Measurements from ENCODE around the gene SMOC2. TPM values are rescaled to one million over a fixed set of nuclear protein-coding genes. Genes with fewer than 3 reads are reported as not detected.

Gene SMOC2
- polyA plus RNA-seq, 1 experiment: not detected

GRCh38 chr6:168411793-168412192 is 29.2 kb upstream of the SMOC2 start:
- POLR2A ChIA-PET: no interaction called here
- TF ChIP-seq CTCF (IDR thresholded peaks at IDR 0.05; ENCODE audit: low read depth, low read length): no peak
- CTCF ChIA-PET: no interaction called here
- Histone ChIP-seq H3K4me3 (ENCODE audit: low read depth, low read length) (no peak overlapping the region), H3K9me3 (ENCODE audit: control insufficient read depth, insufficient read depth, low read length) (peaks cover 84% of the 10 kb centered on the region), H3K27me3 (ENCODE audit: control insufficient read depth, insufficient read depth, low read length) (no peaks in the 10 kb centered on the region), H3K27ac (ENCODE audit: low read depth, low read length) (no peak overlapping the region)
- no peak for DNase-seq (ENCODE audit: low read depth, low spot score)

- Histone ChIP-seq H3K27me3 (ENCODE audit: control insufficient read depth, insufficient read depth, low read length) (no peaks in the 10 kb centered on the region), H3K27ac (ENCODE audit: low read depth, low read length) (no peak overlapping the region), H3K9me3 (ENCODE audit: control insufficient read depth, insufficient read depth, low read length) (peaks cover 91% of the 10 kb centered on the region), H3K4me3 (ENCODE audit: low read depth, low read length) (no peak overlapping the region)
- DNase-seq (ENCODE audit: low read depth, low spot score): no peak
- ChIA-PET CTCF (no interaction called here), POLR2A (no interaction called here)
- TF ChIP-seq CTCF (IDR thresholded peaks at IDR 0.05; ENCODE audit: low read depth, low read length): no peak
These were observed 28.5 kb upstream of the SMOC2 start for GRCh38 chr6:168412456-168412855.

GRCh38 chr6:168413018-168413720 is 27.8 kb upstream of the SMOC2 start:
- H3K27me3 ChIP-seq (ENCODE audit: control insufficient read depth, insufficient read depth, low read length): no peaks in the 10 kb centered on the region
- no peak for TF ChIP-seq CTCF (IDR thresholded peaks at IDR 0.05; ENCODE audit: low read depth, low read length)
- no peak overlapping the region for H3K4me3 ChIP-seq (ENCODE audit: low read depth, low read length)
- ChIA-PET POLR2A (no interaction called here), CTCF (no interaction called here)
- DNase-seq (ENCODE audit: low read depth, low spot score): no peak
- peaks cover 93% of the 10 kb centered on the region for H3K9me3 ChIP-seq (ENCODE audit: control insufficient read depth, insufficient read depth, low read length)
- no peak overlapping the region for H3K27ac ChIP-seq (ENCODE audit: low read depth, low read length)

- ChIA-PET POLR2A (no interaction called here), CTCF (no interaction called here)
- TF ChIP-seq CTCF (IDR thresholded peaks at IDR 0.05; ENCODE audit: low read depth, low read length): no peak
These were observed 27.1 kb upstream of the SMOC2 start for GRCh38 chr6:168413856-168414255.

GRCh38 chr6:168414336-168415097 is 26.5 kb upstream of the SMOC2 start:
- Histone ChIP-seq H3K9me3 (ENCODE audit: control insufficient read depth, insufficient read depth, low read length) (peaks cover 95% of the 10 kb centered on the region), H3K27ac (ENCODE audit: low read depth, low read length) (no peak overlapping the region), H3K27me3 (ENCODE audit: control insufficient read depth, insufficient read depth, low read length) (no peaks in the 10 kb centered on the region), H3K4me3 (ENCODE audit: low read depth, low read length) (no peak overlapping the region)
- TF ChIP-seq CTCF (IDR thresholded peaks at IDR 0.05; ENCODE audit: low read depth, low read length): no peak
- ChIA-PET POLR2A (no interaction called here), CTCF (no interaction called here)
- DNase-seq (ENCODE audit: low read depth, low spot score): no peak

More at GRCh38 chr6:168413856-168414255, 27.1 kb upstream of the SMOC2 start:
- Histone ChIP-seq H3K27ac (ENCODE audit: low read depth, low read length) (no peak overlapping the region), H3K27me3 (ENCODE audit: control insufficient read depth, insufficient read depth, low read length) (no peaks in the 10 kb centered on the region), H3K4me3 (ENCODE audit: low read depth, low read length) (no peak overlapping the region), H3K9me3 (ENCODE audit: control insufficient read depth, insufficient read depth, low read length) (peaks cover 95% of the 10 kb centered on the region)
- DNase-seq (ENCODE audit: low read depth, low spot score): no peak
